HL-60 (cell line): ENCODE data around the gene WDR59.
A peak's percentile ranks its signal among the peaks of the same experiment; 100 is the strongest.

ENCODE experiments used
- DNase-seq, 2 experiments: peaks; one replicate each; pipeline ENCODE4 v3.0.0-alpha.2; 2010 to 2020; ENCODE audit warnings: low read depth in 1 of 2, low spot score in 1 of 2
- H3K27ac ChIP-seq: fragments of 250-450 bp; sonication (Bioruptor Pico); replicated peaks from 2 replicates; pipeline ENCODE4 v1.5.1; 2020; ENCODE audit warnings: mild to moderate bottlenecking, moderate library complexity
- H3K27me3 ChIP-seq: fragments of 250-450 bp; sonication (Bioruptor Pico); 2 replicates; pipeline ENCODE4 v1.5.1; 2021; ENCODE audit warnings: mild to moderate bottlenecking, moderate library complexity; ENCODE audit not compliant: insufficient read depth, poor library complexity, severe bottlenecking
- H3K4me3 ChIP-seq: replicated peaks from 2 replicates; pipeline ENCODE4 v1.5.1; 2011; ENCODE audit warnings: mild to moderate bottlenecking, control low read depth, low read length; ENCODE audit not compliant: insufficient read depth
- GABPA ChIP-seq: IDR thresholded peaks from 2 replicates; pipeline ENCODE4 v1.6.1; 2012; ENCODE audit warnings: low read depth
- POLR2AphosphoS5 ChIP-seq: IDR thresholded peaks from 2 replicates; pipeline ENCODE4 v1.6.1; 2012; ENCODE audit warnings: low read depth
- SPI1 ChIP-seq: IDR thresholded peaks from 2 replicates; pipeline ENCODE4 v1.6.1; 2012; ENCODE audit warnings: low read depth, mild to moderate bottlenecking, borderline replicate concordance
- TF ChIP-seq, protein P1 (sequence below): IDR thresholded peaks from one replicate; pipeline ENCODE4 v1.5.1; 2011; ENCODE audit warnings: low read length, control low read depth, inconsistent platforms; ENCODE audit not compliant: insufficient read depth
- TF ChIP-seq, protein P2 (sequence below): IDR thresholded peaks from 2 replicates; pipeline ENCODE4 v1.6.1; 2012; ENCODE audit warnings: low read depth; ENCODE audit not compliant: insufficient replicate concordance

The WDR59 gene

DNA sequence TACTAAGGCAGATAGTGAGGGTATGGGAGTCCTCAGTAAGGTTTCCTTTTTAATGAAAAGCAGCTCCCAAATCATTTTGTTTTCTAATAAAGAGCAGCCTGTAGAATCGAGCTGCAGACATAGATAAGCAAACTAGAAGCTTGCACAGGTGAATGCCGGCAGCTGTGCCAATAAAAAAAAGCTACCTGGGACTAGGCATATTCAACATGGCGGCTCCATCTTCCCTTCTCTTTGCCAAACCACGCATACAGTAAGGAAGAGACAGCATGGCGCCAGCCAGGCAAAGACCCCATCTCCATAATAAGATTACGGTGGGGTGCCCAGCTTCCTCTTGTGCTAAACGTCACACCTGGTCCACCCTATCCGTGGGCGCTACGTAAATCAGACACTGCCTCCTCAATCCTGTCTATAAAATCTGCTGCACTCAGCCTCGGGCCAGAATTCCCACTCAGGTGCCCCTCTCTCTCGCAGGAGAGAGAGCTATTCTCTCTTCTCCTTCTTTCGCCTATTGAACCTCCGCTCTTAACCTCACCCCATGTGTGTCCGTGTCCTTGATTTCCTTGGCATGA, 117.6 kb downstream of the WDR59 start:
- Histone ChIP-seq H3K27ac (no peak overlapping the region), H3K27me3 (no peaks in the 10 kb centered on the region), H3K4me3 (no peak overlapping the region)
- no peak for DNase-seq
- TF ChIP-seq, protein P1, sequence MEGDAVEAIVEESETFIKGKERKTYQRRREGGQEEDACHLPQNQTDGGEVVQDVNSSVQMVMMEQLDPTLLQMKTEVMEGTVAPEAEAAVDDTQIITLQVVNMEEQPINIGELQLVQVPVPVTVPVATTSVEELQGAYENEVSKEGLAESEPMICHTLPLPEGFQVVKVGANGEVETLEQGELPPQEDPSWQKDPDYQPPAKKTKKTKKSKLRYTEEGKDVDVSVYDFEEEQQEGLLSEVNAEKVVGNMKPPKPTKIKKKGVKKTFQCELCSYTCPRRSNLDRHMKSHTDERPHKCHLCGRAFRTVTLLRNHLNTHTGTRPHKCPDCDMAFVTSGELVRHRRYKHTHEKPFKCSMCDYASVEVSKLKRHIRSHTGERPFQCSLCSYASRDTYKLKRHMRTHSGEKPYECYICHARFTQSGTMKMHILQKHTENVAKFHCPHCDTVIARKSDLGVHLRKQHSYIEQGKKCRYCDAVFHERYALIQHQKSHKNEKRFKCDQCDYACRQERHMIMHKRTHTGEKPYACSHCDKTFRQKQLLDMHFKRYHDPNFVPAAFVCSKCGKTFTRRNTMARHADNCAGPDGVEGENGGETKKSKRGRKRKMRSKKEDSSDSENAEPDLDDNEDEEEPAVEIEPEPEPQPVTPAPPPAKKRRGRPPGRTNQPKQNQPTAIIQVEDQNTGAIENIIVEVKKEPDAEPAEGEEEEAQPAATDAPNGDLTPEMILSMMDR, result no peak
- TF ChIP-seq SPI1, result no peak
- no peak for TF ChIP-seq POLR2AphosphoS5
- no peak for TF ChIP-seq GABPA
- TF ChIP-seq, protein P2, sequence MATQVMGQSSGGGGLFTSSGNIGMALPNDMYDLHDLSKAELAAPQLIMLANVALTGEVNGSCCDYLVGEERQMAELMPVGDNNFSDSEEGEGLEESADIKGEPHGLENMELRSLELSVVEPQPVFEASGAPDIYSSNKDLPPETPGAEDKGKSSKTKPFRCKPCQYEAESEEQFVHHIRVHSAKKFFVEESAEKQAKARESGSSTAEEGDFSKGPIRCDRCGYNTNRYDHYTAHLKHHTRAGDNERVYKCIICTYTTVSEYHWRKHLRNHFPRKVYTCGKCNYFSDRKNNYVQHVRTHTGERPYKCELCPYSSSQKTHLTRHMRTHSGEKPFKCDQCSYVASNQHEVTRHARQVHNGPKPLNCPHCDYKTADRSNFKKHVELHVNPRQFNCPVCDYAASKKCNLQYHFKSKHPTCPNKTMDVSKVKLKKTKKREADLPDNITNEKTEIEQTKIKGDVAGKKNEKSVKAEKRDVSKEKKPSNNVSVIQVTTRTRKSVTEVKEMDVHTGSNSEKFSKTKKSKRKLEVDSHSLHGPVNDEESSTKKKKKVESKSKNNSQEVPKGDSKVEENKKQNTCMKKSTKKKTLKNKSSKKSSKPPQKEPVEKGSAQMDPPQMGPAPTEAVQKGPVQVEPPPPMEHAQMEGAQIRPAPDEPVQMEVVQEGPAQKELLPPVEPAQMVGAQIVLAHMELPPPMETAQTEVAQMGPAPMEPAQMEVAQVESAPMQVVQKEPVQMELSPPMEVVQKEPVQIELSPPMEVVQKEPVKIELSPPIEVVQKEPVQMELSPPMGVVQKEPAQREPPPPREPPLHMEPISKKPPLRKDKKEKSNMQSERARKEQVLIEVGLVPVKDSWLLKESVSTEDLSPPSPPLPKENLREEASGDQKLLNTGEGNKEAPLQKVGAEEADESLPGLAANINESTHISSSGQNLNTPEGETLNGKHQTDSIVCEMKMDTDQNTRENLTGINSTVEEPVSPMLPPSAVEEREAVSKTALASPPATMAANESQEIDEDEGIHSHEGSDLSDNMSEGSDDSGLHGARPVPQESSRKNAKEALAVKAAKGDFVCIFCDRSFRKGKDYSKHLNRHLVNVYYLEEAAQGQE, result no peak

DNA sequence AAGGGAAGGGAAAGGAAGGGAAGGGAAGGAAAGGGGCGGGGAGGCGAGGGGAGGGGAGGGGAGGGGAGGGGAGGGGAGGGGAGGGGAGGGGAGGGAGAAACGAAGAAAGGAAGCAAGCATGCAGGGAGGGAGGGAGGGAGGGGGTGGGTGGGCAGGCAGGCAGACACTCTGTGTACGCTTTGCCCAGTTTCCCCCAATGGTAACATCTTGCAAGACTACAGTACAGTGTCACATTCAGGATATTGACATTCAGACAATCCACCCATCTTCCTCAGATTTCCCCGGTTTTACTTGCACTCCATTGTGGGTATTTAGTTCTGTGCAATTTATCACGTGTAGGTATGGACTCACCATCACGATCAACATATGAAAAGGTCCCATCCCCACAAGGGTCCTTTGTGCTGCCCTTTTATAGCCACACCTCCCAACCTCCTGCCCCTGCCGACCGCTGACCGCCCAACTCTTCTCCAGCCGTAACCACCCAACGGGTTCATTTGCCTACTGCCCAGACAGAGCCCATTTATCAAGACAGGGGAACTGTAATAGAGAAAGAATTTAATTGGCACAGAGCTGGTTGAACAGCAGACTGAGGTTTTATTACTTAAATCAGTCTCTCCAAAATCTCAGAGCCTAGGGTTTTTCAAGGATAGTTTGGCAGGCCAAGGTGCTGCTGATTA, 118.9 kb downstream of the WDR59 start:
- Histone ChIP-seq H3K27ac (no peak overlapping the region), H3K4me3 (no peak overlapping the region), H3K27me3 (no peaks in the 10 kb centered on the region)
- TF ChIP-seq GABPA, result no peak
- TF ChIP-seq, protein P2, result no peak
- no peak for TF ChIP-seq SPI1
- TF ChIP-seq, protein P1, result no peak
- no peak for TF ChIP-seq POLR2AphosphoS5
- DNase-seq, result no peak

DNA sequence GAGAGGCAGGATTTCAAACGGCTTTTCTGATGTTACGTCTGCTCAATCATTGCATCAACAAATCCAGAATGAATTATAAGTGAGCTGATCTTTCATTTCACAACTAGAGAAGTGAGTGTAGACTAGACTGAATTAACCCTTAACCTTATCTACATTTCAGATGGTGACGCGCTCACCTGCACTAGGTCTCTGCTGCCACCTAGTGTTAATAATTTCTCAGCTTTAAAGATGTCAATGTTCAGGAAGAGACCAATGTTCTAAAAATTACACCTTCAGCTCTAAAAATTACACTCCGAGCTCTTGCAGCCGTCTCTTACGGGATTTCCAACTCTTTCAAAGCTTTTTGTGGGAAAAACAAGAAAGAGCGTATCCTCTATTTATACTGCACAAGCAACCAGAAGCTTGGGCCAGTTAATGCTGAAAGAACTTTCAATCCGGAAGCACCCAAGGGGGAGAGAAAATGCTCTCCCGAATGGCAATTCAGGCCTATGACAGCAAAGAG, 122.1 kb downstream of the WDR59 start:
- Histone ChIP-seq H3K4me3 (no peak overlapping the region), H3K27me3 (no peaks in the 10 kb centered on the region), H3K27ac (no peak overlapping the region)
- peak; percentile 29 to 32 for DNase-seq
- TF ChIP-seq, protein P2, result no peak
- TF ChIP-seq, protein P1, result peak; percentile 43
